ENCODE results near the gene PAPOLG. TPM values are rescaled to one million over a fixed set of nuclear protein-coding genes. Genes with fewer than 3 reads are reported as not detected.
"Not testable (repeated sequence)": the region's sequence is repeated elsewhere in the genome, so short reads cannot be mapped to it uniquely, and the experiment has no call there.

The PAPOLG gene
- total RNA-seq, 1 donor from 2014 or later = 54.2 TPM

- FAIRE-seq = no peak
Measured at GRCh38 chr2:60771508-60771907, 15.4 kb downstream of the PAPOLG start.

DNA sequence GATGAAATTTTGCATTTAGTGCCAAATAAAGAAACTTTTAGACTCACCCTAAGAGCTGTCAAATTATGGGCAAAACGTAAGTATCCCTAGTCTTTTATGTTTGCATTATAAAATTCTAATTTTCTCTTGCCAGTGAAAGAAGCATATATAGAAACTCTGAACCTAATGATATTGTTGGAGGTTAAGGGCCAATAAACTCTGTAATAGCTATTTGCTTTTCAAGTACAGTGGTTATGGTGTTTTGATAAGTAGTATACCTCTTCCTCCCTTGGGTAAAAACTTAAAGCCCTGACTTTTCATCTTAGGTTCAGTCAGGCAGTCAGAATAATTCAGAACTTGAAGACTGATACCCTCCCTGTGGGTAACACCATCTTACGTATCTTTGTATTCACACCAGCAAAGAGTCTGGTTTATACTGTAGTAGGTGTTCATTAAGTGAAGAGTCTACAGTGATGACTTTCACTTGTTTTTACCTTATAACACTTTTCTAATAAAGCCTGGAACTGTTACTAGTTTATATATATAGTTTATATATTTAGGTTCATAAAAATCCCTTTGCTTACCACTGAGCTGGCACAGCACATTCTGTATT is 19.1 kb downstream of the PAPOLG start:
- DNase-seq (ENCODE audit: low spot score in 2 of 2) (no peak), FAIRE-seq (no peak)

More at GRCh38 chr2:60771508-60771907, 15.4 kb downstream of the PAPOLG start:
- DNase-seq (ENCODE audit: low spot score in 2 of 2) = no peak

DNA sequence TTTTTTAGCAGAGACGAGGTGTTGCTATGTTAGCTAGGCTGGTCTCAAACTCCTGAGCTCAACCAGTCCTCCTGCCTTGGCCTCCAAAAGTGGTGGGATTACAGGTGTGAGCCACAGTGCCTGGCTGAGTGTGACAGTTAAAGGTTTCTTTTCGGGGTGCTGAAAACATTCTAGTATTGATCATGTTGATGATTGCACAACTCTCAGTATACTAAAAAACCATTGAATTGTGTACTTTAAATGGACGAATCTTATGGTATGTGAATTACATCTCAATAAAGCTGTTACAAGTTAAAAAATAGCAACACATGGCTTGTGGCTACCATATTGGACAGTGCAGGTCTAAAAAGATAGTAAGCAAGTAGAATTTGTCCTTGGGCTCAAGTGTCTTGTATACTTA is 22.3 kb downstream of the PAPOLG start:
- FAIRE-seq (no peak), DNase-seq (ENCODE audit: low spot score in 2 of 2) (no peak)

GRCh38 chr2:60779426-60779825 is 23.4 kb downstream of the PAPOLG start:
- FAIRE-seq (no peak), DNase-seq (ENCODE audit: low spot score in 2 of 2) (no peak)

GRCh38 chr2:60780721-60781120 is 24.7 kb downstream of the PAPOLG start:
- FAIRE-seq = no peak
- DNase-seq (ENCODE audit: low spot score in 2 of 2) = no peak

DNA sequence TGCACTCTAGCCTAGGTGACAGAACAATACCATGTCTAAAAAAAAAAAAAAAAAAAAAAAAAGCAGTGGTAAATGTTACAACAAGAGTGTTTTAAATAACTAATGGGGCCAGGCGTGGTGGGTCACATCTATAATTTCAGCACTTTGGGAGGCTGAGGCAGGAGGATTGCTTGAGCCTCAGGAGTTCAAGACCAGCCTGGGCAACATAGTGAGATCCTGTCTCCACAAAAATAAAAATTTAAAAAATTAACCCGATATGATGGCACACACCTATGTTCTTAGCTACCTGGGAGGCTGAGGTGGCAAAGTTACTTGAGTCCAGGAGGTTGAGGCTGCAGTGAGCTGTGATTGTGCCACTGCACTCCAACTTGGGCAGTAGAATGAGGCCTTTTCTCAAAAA is 37.1 kb downstream of the PAPOLG start:
- FAIRE-seq = no peak
- DNase-seq (ENCODE audit: low spot score in 2 of 2) = no peak

DNA sequence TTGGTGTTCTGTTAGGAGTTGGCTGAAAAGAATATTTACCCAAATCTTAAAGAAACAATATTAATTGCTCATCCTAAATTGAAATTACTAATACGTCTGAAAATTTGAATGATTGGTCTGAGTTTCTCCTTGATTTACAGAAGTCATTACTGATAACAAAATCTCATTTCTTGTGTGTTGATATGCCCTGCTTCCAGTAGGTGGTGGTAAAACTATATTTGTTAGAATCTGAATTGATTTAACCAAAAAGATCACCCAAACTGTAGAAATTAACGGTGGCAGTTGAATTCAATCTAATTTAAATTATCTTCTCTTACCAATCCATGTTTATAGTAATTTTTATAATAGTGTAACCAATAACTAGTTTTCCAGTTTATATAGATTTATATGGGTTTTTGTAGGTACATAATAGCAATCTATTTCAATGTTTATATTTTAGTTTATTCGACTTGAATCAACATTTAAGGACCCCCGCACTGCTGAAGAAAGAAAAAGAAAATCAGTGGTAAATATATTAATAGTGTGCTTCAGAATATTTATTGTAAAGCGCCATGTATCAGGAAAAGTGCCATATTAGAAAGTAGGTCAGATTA is 38.3 kb downstream of the PAPOLG start:
- DNase-seq (ENCODE audit: low spot score in 2 of 2) (peak in 1 of 2 donors; percentile 34), FAIRE-seq (peak; percentile 75)

DNA sequence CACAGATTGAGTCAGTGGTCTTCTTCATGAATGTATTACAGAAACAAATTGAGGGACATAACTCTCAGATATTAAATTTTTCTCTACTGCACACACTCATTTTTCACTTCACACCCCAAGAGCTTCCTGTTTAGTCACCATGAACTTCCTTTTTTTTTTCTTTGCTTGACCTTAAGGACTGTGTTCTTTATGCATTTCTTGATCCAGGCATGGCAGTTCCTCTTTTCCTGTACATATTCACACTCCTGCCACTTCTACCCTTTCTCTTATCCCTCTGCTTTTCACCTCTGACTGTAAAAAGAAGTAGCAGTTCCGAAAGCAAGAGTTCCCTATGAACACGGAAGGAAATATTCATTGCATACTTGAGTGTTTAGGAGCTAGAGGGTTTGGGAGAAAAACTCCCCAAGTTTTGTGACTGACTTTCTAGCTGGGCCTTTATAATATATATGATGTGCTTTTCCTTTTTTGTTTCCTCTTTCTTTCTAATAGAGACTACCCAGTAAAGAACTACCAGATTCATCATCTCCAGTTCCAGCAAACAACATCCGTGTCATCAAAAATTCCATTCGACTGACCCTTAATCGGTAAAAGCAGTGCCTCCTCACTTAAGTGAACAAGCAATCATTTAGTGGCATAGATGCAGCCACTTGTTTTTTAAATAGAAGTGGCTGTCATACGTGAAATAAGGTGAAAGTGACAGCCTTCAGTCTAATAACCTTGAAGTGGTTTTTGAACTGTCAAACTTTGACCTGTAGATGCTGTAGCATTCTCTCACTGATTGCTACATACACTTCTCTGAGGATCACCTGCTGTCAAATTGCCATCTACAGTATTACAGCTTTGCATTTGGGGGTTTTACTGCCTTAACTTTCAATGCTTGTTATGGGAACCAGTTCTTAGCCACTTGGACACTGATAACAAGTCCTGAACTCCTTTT is 40.8 kb downstream of the PAPOLG start:
- FAIRE-seq (no peak), DNase-seq (ENCODE audit: low spot score in 2 of 2) (no peak)

DNA sequence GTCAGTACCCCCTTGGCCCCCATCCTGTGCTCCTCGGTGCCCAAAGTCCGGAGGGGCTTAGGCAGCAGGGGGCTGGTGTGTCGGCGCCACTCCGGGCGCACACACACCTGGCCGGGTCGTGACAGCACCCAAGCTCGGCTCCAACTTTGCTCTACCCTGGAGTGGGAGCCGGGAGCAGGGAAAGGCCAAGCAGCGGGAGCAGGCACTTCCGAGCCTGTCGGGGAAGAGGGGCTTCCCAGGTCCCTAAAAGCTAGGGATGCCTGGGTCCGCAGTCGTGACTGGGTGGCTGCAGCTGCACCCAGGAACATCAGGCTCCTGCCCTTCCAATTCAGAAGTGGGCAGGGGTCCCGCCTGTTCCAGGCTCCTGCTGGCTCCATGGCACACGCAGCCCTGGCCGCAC is 48.4 kb downstream of the PAPOLG start:
- DNase-seq (ENCODE audit: low spot score in 2 of 2) = no peak

DNA sequence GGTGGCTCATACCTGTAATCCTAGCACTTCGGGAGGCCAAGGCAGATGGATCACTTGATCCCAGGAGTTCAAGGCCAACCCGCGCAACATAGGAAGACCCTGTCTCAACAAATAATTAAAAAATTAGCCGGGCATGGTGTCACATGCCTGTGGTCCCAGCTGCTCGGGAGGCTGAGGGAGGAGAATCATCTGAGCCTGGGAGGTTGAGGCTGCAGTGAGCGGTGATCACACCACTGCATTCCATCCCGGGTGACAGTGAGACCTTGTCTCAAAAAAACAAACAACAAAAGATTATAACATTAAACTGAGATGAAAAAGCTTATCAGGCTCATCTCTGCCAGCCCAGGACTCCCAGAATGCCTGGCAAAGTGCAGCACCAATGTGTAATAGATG is 50.5 kb downstream of the PAPOLG start:
- FAIRE-seq = no peak

More for the DNA sequence above, 48.4 kb downstream of the PAPOLG start:
- FAIRE-seq = no peak

GRCh38 chr2:60806988-60807681 is 51.1 kb downstream of the PAPOLG start:
- DNase-seq (ENCODE audit: low spot score in 2 of 2) = peak in 1 of 2 donors; percentile 30
- no peak for FAIRE-seq

More for the DNA sequence above, 50.5 kb downstream of the PAPOLG start:
- DNase-seq (ENCODE audit: low spot score in 2 of 2) = no peak

- no peak for DNase-seq (ENCODE audit: low spot score in 2 of 2)
- no peak for FAIRE-seq
Measured at GRCh38 chr2:60808330-60808801, 52.3 kb downstream of the PAPOLG start.

GRCh38 chr2:60811491-60812375 is 55.7 kb downstream of the PAPOLG start:
- no peak for FAIRE-seq

GRCh38 chr2:60817191-60817590 is 61.1 kb downstream of the PAPOLG start:
- not testable (repeated sequence) for DNase-seq (ENCODE audit: low spot score in 2 of 2); FAIRE-seq

More at GRCh38 chr2:60811491-60812375, 55.7 kb downstream of the PAPOLG start:
- no peak for DNase-seq (ENCODE audit: low spot score in 2 of 2)

DNA sequence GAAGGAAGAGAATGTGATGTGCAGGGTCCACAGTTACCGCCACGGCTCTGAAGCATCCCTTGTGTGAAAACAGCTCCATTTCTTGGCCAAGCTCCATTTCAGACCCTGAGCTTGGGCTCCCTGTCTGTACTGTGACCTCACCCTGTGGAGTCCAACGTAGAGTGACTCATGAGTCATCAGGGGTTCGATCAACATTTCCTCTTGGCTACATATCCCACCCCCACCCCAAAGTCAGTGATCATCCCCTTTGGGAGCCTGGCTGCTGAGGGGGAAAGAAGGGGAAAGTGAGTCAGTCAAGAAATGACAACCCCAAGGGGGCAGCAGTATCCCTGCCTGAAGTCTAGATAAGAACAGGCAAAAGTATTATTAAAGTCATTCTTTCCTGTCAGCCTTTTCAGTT is 62.2 kb downstream of the PAPOLG start:
- FAIRE-seq (no peak), DNase-seq (ENCODE audit: low spot score in 2 of 2) (no peak)

- DNase-seq (ENCODE audit: low spot score in 2 of 2) (no peak), FAIRE-seq (no peak)
Measured at GRCh38 chr2:60819155-60819862, 63.2 kb downstream of the PAPOLG start.

DNA sequence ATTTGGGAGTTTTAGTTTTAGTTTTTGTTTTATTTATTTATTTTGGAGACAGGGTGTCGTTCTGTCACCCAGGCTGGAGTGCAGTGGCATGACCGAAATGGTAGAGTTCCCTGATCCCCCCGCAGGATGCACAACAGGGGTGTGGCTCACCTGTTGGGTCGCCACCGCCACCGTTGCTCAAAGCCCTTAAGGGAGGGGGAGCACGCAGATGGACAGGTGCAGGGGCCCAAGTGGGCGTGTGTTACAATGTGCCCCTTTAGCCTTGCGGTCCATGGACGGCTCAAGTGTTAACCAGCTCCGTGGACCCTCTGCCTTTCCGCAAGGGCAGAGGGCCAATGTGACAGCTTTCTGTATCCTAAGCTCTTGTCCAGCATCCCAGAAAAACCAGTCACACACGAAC is 63.9 kb downstream of the PAPOLG start:
- FAIRE-seq (no peak), DNase-seq (ENCODE audit: low spot score in 2 of 2) (no peak)

GRCh38 chr2:60820416-60821132 is 64.5 kb downstream of the PAPOLG start:
- FAIRE-seq (no peak), DNase-seq (ENCODE audit: low spot score in 2 of 2) (no peak)
